Stimulated activated memory B cell treated with anti-CD40 and anti-IgM and Interleukin-4, amounts not matched to agents 10 μg/mL and 1 μg/mL and 100 μg/mL, for 72 hours (primary cell): ENCODE results near the gene CMSS1.

ENCODE experiments used
- ATAC-seq: fragments of 150-1000 bp; cut with Tn5 transposase; 2 replicates; pipeline ENCODE4 v1.10.0; 2021
- H3K27ac Mint-ChIP-seq: one replicate; pipeline ENCODE4 v1.8.0; 2022; ENCODE audit warnings: mild to moderate bottlenecking, mixed read lengths
- H3K27me3 Mint-ChIP-seq: one replicate; pipeline ENCODE4 v1.8.0; 2022; ENCODE audit warnings: mixed read lengths
- H3K36me3 Mint-ChIP-seq: one replicate; pipeline ENCODE4 v1.8.0; 2022; ENCODE audit warnings: mixed read lengths
- H3K4me1 Mint-ChIP-seq: one replicate; pipeline ENCODE4 v1.8.0; 2022; ENCODE audit warnings: mixed read lengths
- H3K4me3 Mint-ChIP-seq: one replicate; pipeline ENCODE4 v1.8.0; 2022; ENCODE audit warnings: mild to moderate bottlenecking, moderate library complexity, mixed read lengths
- H3K9me3 Mint-ChIP-seq: one replicate; pipeline ENCODE4 v1.8.0; 2022; ENCODE audit warnings: mixed read lengths

Gene CMSS1

DNA sequence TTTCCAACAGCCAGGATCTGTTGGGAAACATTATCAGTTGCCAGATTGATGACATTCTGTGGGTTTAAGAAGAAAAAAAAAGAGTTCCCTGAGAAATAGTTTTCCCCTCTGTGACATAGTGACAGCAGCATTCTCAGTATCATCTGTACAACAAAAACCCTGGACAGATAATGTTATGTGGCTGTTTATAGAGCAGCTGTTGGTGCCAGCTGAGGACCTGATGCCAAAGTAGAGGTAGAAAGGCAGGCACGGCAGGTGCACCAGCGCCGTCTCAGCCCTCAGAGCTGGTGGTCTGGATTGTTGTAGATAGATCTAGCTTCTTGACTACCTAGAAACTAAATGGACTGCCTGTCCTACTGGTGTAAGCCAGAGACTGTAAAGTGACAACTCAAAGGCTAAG, 352.8 kb downstream of the CMSS1 start:
- H3K27ac Mint-ChIP-seq, result no peak overlapping the region
- H3K36me3 Mint-ChIP-seq, result peaks cover 57% of the 10 kb centered on the region
- H3K9me3 Mint-ChIP-seq, result no peaks in the 10 kb centered on the region

GRCh38 chr3:100171211-100171914, 353.7 kb downstream of the CMSS1 start:
- no peaks in the 10 kb centered on the region for H3K27me3 Mint-ChIP-seq
- no peaks in the 10 kb centered on the region for H3K4me1 Mint-ChIP-seq
- no peak for ATAC-seq
- H3K9me3 Mint-ChIP-seq, result no peaks in the 10 kb centered on the region
- no peak overlapping the region for H3K27ac Mint-ChIP-seq
- H3K36me3 Mint-ChIP-seq, result peaks cover 66% of the 10 kb centered on the region
- H3K4me3 Mint-ChIP-seq, result no peak overlapping the region

More for the DNA sequence above, 352.8 kb downstream of the CMSS1 start:
- no peak for ATAC-seq
- Mint-ChIP-seq H3K4me1 (no peaks in the 10 kb centered on the region), H3K4me3 (no peak overlapping the region), H3K27me3 (no peaks in the 10 kb centered on the region)

DNA sequence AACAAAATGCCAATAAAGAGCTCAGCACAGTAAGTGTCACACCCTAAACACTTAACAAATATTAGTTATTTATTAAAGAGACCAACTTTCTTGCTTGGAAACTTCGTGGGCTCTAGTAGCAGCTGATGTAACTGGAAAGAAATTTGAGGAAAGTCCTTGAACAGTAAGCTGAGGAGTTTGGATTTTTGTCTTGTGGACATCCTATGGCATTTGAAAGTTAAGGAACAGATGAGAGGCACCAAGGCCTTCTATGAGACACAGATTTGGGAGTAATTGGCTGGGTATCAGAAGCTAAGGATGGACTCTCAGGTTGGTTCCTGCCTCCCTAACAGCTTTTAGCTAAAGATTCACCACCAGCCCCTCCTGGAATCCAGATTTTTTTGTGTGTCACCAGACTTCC, 356.3 kb downstream of the CMSS1 start:
- H3K4me1 Mint-ChIP-seq, result no peaks in the 10 kb centered on the region
- H3K9me3 Mint-ChIP-seq, result peaks cover 6% of the 10 kb centered on the region
- H3K4me3 Mint-ChIP-seq, result no peak overlapping the region
- H3K27me3 Mint-ChIP-seq, result no peaks in the 10 kb centered on the region
- peaks cover 77% of the 10 kb centered on the region for H3K36me3 Mint-ChIP-seq
- ATAC-seq, result no peak
- H3K27ac Mint-ChIP-seq, result no peak overlapping the region

- peaks cover 14% of the 10 kb centered on the region for H3K9me3 Mint-ChIP-seq
- H3K27ac Mint-ChIP-seq, result no peak overlapping the region
- H3K4me1 Mint-ChIP-seq, result no peaks in the 10 kb centered on the region
- ATAC-seq, result no peak
- H3K27me3 Mint-ChIP-seq, result no peaks in the 10 kb centered on the region
- no peak overlapping the region for H3K4me3 Mint-ChIP-seq
- peaks cover 86% of the 10 kb centered on the region for H3K36me3 Mint-ChIP-seq
These were observed 358.1 kb downstream of the CMSS1 start for GRCh38 chr3:100175637-100176280.

- Mint-ChIP-seq H3K4me1 (no peaks in the 10 kb centered on the region), H3K27ac (no peak overlapping the region), H3K27me3 (no peaks in the 10 kb centered on the region), H3K9me3 (peaks cover 15% of the 10 kb centered on the region), H3K4me3 (no peak overlapping the region), H3K36me3 (peaks cover 67% of the 10 kb centered on the region)
- ATAC-seq, result no peak
These were observed 362.2 kb downstream of the CMSS1 start for GRCh38 chr3:100179692-100180349.

GRCh38 chr3:100183608-100184125, 366.0 kb downstream of the CMSS1 start:
- Mint-ChIP-seq H3K9me3 (peaks cover 12% of the 10 kb centered on the region), H3K36me3 (peaks cover 35% of the 10 kb centered on the region), H3K27ac (no peak overlapping the region), H3K27me3 (no peaks in the 10 kb centered on the region), H3K4me1 (no peaks in the 10 kb centered on the region), H3K4me3 (no peak overlapping the region)
- ATAC-seq, result no peak

DNA sequence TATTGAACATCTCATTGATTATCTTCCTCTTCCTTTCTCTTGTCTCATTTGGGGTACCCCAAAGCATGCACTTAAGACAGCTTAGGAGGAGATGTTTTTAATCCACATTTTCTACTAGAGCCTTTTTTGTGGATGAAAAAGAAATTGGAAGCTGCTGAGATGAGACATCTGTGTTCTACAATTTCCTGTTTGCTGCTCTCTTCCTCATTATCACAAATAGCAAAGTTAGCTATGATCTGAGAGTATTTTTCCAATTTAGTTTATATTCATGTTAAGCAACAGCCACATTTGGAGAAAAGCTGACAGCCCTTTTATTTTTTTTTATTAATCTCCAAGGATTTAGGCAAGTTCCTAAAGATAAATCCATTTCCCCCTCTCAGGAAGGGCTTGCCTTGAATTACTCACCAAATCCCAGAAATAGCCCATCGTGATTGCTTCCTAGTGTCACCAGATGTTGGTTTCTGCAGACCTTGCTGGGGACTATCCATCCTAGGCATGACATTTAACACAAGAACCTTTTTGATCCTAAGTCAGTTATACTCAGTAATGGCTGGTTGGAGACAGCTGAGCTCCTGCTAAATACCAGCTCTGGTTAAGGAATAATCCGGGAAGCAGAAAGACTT, 367.4 kb downstream of the CMSS1 start:
- no peaks in the 10 kb centered on the region for H3K4me1 Mint-ChIP-seq
- no peak overlapping the region for H3K4me3 Mint-ChIP-seq
- no peak overlapping the region for H3K27ac Mint-ChIP-seq
- H3K36me3 Mint-ChIP-seq, result peaks cover 21% of the 10 kb centered on the region
- H3K9me3 Mint-ChIP-seq, result peaks cover 6% of the 10 kb centered on the region
- no peaks in the 10 kb centered on the region for H3K27me3 Mint-ChIP-seq
- ATAC-seq, result no peak

GRCh38 chr3:100185847-100186246, 368.2 kb downstream of the CMSS1 start:
- Mint-ChIP-seq H3K9me3 (peaks cover under 1% of the 10 kb centered on the region), H3K36me3 (peaks cover 13% of the 10 kb centered on the region), H3K4me1 (no peaks in the 10 kb centered on the region), H3K27me3 (no peaks in the 10 kb centered on the region), H3K4me3 (no peak overlapping the region), H3K27ac (no peak overlapping the region)
- no peak for ATAC-seq

DNA sequence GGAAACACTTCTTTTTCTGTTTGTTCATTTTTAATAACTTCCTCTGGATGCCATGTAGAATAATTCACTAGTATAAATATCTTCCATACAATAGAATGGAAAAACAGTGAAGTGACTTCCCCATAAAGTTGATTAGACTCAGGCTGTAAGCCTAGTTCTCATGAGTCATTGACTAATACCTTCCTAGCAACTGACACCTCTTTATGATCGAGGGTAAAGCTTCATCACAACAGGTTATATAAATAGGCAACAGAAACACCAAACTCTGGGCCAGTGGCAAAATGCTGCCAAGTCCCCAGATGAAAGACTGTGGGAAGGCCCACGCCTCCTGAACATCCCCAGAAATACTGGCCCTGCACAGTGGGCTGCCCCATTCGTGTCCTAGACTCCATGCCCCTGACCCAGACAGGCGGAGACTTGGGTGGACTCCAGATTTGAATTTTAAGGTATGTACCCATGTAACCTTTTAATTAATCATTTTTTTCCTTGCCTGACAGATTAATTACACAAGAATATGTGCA, 371.8 kb downstream of the CMSS1 start:
- Mint-ChIP-seq H3K27me3 (no peaks in the 10 kb centered on the region), H3K27ac (no peak overlapping the region), H3K36me3 (peaks cover 5% of the 10 kb centered on the region), H3K4me3 (no peak overlapping the region), H3K9me3 (no peaks in the 10 kb centered on the region), H3K4me1 (no peaks in the 10 kb centered on the region)
- ATAC-seq, result no peak

GRCh38 chr3:100195375-100195774, 377.7 kb downstream of the CMSS1 start:
- H3K27ac Mint-ChIP-seq, result no peak overlapping the region
- no peaks in the 10 kb centered on the region for H3K4me1 Mint-ChIP-seq
- H3K36me3 Mint-ChIP-seq, result no peaks in the 10 kb centered on the region
- no peaks in the 10 kb centered on the region for H3K27me3 Mint-ChIP-seq
- ATAC-seq, result no peak
- peaks cover 2% of the 10 kb centered on the region for H3K9me3 Mint-ChIP-seq
- no peak overlapping the region for H3K4me3 Mint-ChIP-seq

GRCh38 chr3:100197876-100198275, 380.2 kb downstream of the CMSS1 start:
- H3K4me1 Mint-ChIP-seq, result no peaks in the 10 kb centered on the region
- H3K36me3 Mint-ChIP-seq, result no peaks in the 10 kb centered on the region
- no peak for ATAC-seq
- no peak overlapping the region for H3K27ac Mint-ChIP-seq
- H3K4me3 Mint-ChIP-seq, result no peak overlapping the region
- H3K27me3 Mint-ChIP-seq, result no peaks in the 10 kb centered on the region
- H3K9me3 Mint-ChIP-seq, result peaks cover 2% of the 10 kb centered on the region

- no peaks in the 10 kb centered on the region for H3K4me1 Mint-ChIP-seq
- H3K27me3 Mint-ChIP-seq, result no peaks in the 10 kb centered on the region
- ATAC-seq, result peak; percentile 31
- peaks cover 2% of the 10 kb centered on the region for H3K9me3 Mint-ChIP-seq
- H3K36me3 Mint-ChIP-seq, result no peaks in the 10 kb centered on the region
- no peak overlapping the region for H3K27ac Mint-ChIP-seq
- no peak overlapping the region for H3K4me3 Mint-ChIP-seq
These were observed 381.1 kb downstream of the CMSS1 start for GRCh38 chr3:100198579-100199269.

DNA sequence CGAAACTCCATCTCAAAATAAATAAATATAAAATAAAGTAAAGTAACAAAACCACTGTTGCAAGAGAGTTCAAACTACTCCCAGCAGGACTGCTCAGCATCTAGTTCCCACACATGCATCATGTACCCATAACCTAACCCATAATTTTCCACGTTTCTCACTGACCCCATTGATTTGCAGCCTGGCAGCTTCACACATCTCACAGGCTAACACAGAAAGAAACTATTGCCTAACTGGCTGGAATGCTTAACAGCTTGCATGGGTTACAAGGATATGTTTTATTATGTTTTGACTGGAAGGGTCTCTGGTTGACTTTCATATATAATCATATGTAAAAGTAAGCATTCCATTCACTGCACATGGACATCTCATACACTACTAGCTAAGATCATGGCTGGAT, 387.5 kb downstream of the CMSS1 start:
- no peaks in the 10 kb centered on the region for H3K9me3 Mint-ChIP-seq
- H3K4me1 Mint-ChIP-seq, result peaks cover 7% of the 10 kb centered on the region
- H3K27ac Mint-ChIP-seq, result no peak overlapping the region
- no peaks in the 10 kb centered on the region for H3K27me3 Mint-ChIP-seq
- ATAC-seq, result no peak
- H3K4me3 Mint-ChIP-seq, result no peak overlapping the region
- no peaks in the 10 kb centered on the region for H3K36me3 Mint-ChIP-seq

GRCh38 chr3:100206687-100207086, 389.0 kb downstream of the CMSS1 start:
- Mint-ChIP-seq H3K36me3 (no peaks in the 10 kb centered on the region), H3K27ac (no peak overlapping the region), H3K27me3 (no peaks in the 10 kb centered on the region), H3K9me3 (no peaks in the 10 kb centered on the region), H3K4me1 (peaks cover 13% of the 10 kb centered on the region), H3K4me3 (no peak overlapping the region)
- no peak for ATAC-seq

DNA sequence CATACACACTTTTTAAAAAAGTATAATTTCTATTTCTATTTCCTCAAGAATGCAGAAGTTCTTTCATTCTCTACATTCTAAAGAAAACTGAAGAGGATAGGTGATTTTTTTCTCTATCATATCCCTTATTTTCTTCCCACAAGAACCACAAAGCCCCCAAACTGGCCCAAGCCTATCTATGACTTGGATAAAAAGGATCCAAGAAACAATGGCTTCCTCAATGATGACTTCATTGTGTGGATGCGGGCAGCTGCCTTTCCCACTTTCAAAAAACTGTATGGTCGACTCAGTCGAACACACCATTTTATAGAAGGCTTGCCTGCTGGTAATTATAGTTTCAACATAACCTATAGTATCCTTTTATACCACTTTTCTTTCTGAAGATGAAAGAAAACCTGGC, 390.2 kb downstream of the CMSS1 start:
- H3K36me3 Mint-ChIP-seq, result no peaks in the 10 kb centered on the region
- no peaks in the 10 kb centered on the region for H3K9me3 Mint-ChIP-seq
- H3K4me3 Mint-ChIP-seq, result no peak overlapping the region
- no peak for ATAC-seq
- H3K4me1 Mint-ChIP-seq, result peaks cover 13% of the 10 kb centered on the region
- no peak overlapping the region for H3K27ac Mint-ChIP-seq
- H3K27me3 Mint-ChIP-seq, result no peaks in the 10 kb centered on the region
